GM18907 (cell line): Measurements from ENCODE around the gene GRID2.

Experiments used
- ATAC-seq: cut with Tn5 transposase; IDR thresholded peaks from one replicate; pipeline ENCODE4 v1.9.1; 2021; ENCODE audit warnings: mild to moderate bottlenecking, moderate library complexity; ENCODE audit not compliant: unreplicated experiment

GRID2 gene

GRCh38 chr4:92520563-92520962, 216.8 kb downstream of the GRID2 start:
- no peak for ATAC-seq

DNA sequence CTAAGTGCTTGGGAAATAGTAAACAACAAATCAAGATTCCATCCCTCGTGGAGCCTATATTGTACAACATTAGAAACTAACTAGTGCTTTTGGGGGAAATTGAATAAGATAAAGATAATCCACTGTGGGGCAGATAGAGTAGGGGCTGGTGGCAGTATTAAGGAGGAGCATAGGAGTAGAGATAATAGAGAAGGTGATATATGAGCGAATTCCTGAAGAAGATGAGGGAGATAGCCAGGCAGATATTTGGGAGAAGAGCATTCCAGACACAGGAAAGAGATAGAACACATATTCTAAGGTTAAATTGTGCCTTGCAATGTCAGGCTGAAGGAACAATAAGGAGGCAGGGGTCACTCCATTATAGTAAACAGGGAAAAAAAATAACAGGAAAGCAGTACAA, 218.2 kb downstream of the GRID2 start:
- ATAC-seq: no peak

DNA sequence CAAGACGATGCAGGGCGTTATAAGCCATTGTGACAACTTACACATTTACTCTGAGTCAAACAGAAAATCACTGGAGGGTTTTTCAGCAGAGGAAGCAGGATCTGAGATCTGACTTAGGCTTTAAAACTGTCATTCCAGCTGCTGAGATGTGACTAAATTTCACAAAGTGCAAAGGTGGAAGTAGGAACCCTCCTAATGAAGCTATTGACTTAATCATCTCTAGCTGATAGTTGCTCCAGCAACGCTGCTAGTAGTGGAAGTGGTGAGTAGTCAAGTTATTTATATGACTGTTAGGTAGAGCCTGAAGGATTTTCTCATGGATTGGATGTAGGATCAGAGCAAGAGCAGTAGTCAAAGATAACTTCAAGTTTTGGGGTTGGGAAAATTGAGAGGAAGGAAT, 218.6 kb downstream of the GRID2 start:
- no peak for ATAC-seq

DNA sequence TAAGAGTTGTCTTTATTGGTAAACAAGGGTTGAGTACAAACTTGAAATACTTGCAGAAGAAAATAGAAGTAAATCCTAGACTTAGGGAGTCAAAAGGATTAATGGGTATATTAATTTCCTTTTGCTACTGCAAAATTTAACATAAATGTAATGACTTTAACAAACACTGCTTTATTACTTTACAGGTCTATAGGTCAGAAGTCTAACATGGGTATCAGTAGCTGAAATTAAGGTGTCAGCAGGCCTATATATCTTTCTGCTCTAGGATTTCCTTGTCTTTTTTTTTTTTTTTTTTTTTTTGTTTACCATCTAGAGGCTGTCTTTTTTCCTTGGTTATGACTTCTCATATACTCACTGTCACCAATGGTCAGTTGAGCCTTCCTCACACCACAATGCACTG, 220.4 kb downstream of the GRID2 start:
- no peak for ATAC-seq

- no peak for ATAC-seq
Observed at GRCh38 chr4:92528541-92528940, 224.8 kb downstream of the GRID2 start.

DNA sequence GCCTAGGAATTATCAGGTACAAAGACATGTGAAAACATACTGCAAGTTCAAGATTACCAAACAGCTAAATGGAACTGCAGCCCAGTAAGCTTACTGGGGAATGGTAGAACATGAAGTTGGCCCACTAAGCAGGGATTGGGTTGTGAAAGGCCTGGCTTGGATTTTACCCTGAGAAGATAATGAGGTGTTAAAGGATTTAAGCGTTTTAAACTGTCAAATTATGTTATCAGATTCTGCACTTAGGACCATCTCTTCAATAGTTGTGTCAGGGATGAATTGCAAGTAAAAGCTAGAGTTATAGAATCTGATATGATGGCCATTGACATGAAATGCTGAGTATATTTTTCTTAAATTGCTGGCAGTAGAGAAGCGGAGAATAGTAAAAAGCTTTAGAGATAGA, 225.7 kb downstream of the GRID2 start:
- no peak for ATAC-seq

DNA sequence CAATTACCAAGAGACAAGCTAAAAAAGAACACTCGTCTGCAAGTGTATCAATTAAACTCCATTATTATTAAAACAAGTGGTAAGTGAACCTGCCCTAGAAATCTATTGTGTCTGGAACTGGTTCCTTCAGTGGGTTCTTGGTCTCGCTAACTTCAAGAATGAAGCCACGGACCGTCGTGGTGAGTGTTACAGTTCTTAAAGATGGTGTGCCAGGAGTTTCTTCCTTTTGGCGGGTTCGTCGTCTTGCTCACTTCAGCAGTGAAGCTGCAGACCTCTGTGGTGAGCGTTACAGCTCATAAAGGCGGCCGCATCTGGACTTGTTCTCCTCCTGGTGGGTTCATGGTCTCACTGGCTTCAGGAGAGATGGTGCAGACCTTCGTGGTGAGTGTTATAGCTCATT, 231.8 kb downstream of the GRID2 start:
- no peak for ATAC-seq

DNA sequence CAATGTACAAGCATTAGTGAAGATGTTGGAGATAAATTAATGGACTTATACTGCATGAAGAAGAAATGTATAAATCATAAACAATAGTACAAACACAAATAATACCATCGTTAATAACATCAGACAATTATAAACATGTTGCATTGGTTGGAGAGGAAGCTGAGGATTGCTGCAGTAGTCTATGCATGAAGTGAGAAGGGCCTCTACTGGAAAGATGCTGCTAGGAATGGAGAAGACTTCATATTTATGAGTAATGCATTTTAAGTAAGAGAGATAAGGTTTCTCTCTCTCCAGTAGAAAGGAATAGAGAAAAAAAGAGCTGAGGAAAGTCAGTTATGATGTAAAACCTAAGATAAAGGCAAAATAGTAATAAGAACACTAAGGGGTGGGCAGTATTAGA, 247.8 kb downstream of the GRID2 start:
- ATAC-seq: no peak

DNA sequence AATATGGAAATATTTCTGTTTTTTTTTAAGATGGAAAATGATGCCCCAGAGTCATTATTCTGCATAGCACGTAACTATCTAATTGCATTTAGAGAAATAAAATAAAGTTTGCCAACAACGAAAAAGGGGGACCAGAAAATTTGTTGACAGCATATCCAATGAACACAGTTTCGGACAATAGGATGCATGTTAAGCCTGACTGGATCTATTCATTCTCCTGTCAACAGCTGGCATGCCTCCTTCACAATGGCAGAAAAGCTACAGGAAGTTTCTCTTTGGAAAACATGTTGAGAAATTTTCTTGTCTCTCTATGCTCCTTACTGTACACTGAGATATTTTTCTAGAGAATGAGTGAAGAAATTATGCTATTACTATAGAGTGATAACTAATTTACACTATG, 262.5 kb downstream of the GRID2 start:
- no peak for ATAC-seq

- no peak for ATAC-seq
Observed at GRCh38 chr4:92580816-92581215, 277.1 kb downstream of the GRID2 start.

- no peak for ATAC-seq
Observed at GRCh38 chr4:92599044-92599443, 295.3 kb downstream of the GRID2 start.

- ATAC-seq: no peak
Observed at GRCh38 chr4:92600638-92601037, 296.9 kb downstream of the GRID2 start.

- no peak for ATAC-seq
Observed at GRCh38 chr4:92606227-92606626, 302.5 kb downstream of the GRID2 start.

GRCh38 chr4:92615049-92615448, 311.3 kb downstream of the GRID2 start:
- no peak for ATAC-seq

- ATAC-seq: no peak
Observed at GRCh38 chr4:92618968-92619367, 315.2 kb downstream of the GRID2 start.

GRCh38 chr4:92629302-92629701, 325.5 kb downstream of the GRID2 start:
- ATAC-seq: no peak

- ATAC-seq: no peak
Observed at GRCh38 chr4:92634882-92635281, 331.1 kb downstream of the GRID2 start.

DNA sequence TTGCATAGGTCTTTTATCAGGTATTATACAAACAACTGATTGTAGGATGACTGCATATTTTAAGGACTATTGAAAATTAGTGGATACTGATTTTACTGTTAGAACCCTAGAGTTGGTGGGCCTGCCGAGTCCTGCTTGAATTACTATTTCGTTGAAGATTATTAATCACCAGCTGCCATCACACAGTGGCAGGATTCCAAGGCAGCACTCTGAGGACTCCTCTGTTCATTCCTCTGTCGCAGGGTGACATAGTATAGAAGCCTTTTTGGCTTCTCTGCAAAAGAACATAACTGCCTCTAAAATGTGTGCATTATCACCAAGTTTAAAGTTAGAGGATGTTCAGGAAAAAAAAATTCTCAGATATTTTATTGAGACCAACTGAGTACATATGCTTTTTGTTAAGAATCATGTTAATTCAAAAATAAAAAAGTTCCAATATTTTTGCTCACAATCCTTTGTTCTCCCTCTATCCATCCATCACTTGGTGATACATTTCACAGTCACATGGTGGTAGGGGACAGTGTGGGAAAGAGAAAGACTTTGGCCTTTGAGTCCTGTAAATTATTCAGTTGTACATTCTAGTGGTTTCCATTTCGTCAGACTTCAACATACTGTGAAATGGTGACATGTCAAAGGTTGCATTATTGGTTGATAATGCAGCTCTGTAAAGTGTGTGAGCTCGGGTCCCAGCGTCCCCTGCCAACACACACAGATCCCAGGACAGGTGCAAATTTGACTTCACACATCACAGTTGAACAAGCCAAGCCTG, 332.5 kb downstream of the GRID2 start:
- no peak for ATAC-seq

DNA sequence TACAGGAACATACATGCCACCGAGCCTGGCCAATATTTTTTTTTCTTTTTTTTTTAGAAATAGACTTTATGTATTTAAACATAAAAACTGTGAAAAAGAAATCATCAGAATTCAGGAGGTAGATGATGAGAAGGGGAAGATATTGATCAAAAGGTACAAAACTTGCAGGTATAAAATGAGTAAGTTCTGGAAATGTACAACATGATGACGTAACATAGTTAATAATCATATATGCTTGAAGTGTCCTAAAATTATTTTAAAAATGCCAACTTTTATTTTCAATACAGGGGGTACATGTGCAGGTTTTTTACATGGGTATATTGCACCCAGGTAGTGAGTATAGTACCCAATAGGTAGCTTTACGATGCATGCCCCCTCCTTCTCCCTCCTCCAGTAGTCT, 337.6 kb downstream of the GRID2 start:
- no peak for ATAC-seq

DNA sequence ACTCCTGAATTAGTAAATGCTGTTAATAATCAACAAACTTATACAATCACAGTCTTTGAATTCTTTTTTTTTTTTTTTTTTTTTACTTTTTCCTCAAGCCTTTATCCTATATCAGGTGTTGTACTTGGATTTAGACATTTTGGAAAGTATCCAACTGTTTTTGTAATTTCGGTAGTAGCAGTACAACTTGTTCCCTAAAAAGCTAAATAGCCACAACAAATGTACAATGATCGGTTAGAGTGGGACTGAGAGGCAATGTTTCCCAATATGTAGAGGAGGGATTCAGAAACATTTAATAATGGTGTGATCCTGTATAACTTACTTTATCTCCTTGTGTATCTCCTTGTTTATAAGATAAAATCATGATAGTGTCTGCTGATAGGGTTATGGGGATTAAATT, 343.1 kb downstream of the GRID2 start:
- ATAC-seq: no peak

- ATAC-seq: no peak
Observed at GRCh38 chr4:92651536-92651935, 347.8 kb downstream of the GRID2 start.

DNA sequence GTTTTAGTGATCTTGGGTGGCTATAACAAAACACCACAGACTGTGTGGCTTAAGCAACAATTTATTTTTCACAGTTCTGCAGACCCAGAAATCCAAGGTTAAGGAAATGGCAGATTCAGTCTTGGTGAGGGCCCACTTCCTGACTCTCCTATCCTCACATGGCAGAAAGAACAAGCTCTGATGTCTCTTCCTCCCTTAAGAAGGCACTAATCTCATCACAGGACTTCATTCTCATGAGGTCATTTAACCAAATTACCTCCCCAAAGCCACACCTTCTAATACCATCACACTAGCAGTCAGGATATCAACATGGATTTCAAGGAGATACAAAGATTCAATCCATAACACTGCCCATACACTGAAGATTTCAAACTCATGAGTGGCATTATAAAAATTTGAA, 350.3 kb downstream of the GRID2 start:
- ATAC-seq: no peak

- no peak for ATAC-seq
Observed at GRCh38 chr4:92657695-92658094, 353.9 kb downstream of the GRID2 start.
